K562 (cell line): ENCODE measurements around the gene TBX6. TPM values are rescaled to one million over a fixed set of nuclear protein-coding genes. Genes with fewer than 3 reads are reported as not detected.

ENCODE experiments used
- ARID1B ChIP-seq: fragments of 450-650 bp; IDR thresholded peaks from 2 replicates; pipeline ENCODE4 v1.6.1; 2016; ENCODE audit warnings: antibody characterized with exemption, mild to moderate bottlenecking, inconsistent platforms
- ATF4 ChIP-seq: fragments of 450-650 bp; formaldehyde crosslinking; IDR thresholded peaks from 2 replicates; pipeline ENCODE4 v1.4.0; 2022; ENCODE audit warnings: mild to moderate bottlenecking, moderate library complexity
- ATF7 ChIP-seq: fragments of 450-650 bp; IDR thresholded peaks from 2 replicates; pipeline ENCODE4 v1.7.1; 2014; ENCODE audit warnings: mild to moderate bottlenecking, moderate library complexity
- BCLAF1 ChIP-seq, 2 experiments: fragments of 450-650 bp in 1 of 2; IDR thresholded peaks; 2 replicates each; pipeline ENCODE4 v1.6.1; 2011 to 2017; ENCODE audit warnings: low read depth in 2 of 2, antibody characterized with exemption in 1 of 2, borderline replicate concordance in 1 of 2, low read length in 1 of 2, mild to moderate bottlenecking in 1 of 2, mixed read lengths in 1 of 2; ENCODE audit not compliant: control insufficient read depth in 1 of 2
- BDP1 ChIP-seq: IDR thresholded peaks from 3 replicates; pipeline ENCODE4 v1.6.1; 2011; ENCODE audit not compliant: insufficient read length, insufficient read depth
- CCNT2 ChIP-seq: IDR thresholded peaks from 2 replicates; pipeline ENCODE4 v1.6.1; 2011; ENCODE audit warnings: borderline replicate concordance, low read depth, mild to moderate bottlenecking, moderate library complexity, mixed read lengths, low read length; ENCODE audit not compliant: insufficient read length; ENCODE audit errors: extremely low read depth
- EHMT2 ChIP-seq: fragments of 450-650 bp; IDR thresholded peaks from 2 replicates; pipeline ENCODE4 v1.6.1; 2018; ENCODE audit warnings: antibody characterized with exemption
- KLF16 ChIP-seq: IDR thresholded peaks from 2 replicates; pipeline ENCODE4 v1.6.1; 2016; ENCODE audit warnings: antibody characterized with exemption
- MAZ ChIP-seq, 2 experiments: fragments of 450-650 bp in 1 of 2; sonication (generic) in 1 of 2; formaldehyde crosslinking; IDR thresholded peaks in 1 of 2; conservative IDR thresholded peaks in 1 of 2; 2 replicates each; pipeline versions ENCODE4 v1.4.0 to v1.5.0; 2020; ENCODE audit warnings: mild to moderate bottlenecking in 1 of 2, missing genetic modification reagents in 1 of 2
- RB1 ChIP-seq: fragments of 450-650 bp; IDR thresholded peaks from 2 replicates; pipeline ENCODE4 v1.6.1; 2017; ENCODE audit warnings: low read depth, mild to moderate bottlenecking
- SAFB ChIP-seq: fragments of 200-400 bp; formaldehyde crosslinking; IDR thresholded peaks from 2 replicates; pipeline ENCODE4 v1.6.1; 2017; ENCODE audit warnings: low read depth, low read length, borderline replicate concordance
- SNRNP70 ChIP-seq: fragments of 200-400 bp; formaldehyde crosslinking; optimal IDR thresholded peaks from 2 replicates; pipeline ENCODE3; 2017; ENCODE audit warnings: low read depth, low read length
- TAF1 ChIP-seq: IDR thresholded peaks from 2 replicates; pipeline ENCODE4 v1.6.1; 2011; ENCODE audit warnings: mild to moderate bottlenecking, low read length, moderate library complexity; ENCODE audit not compliant: insufficient read depth, control insufficient read depth, severe bottlenecking; ENCODE audit errors: extremely low read depth
- TBP ChIP-seq: optimal IDR thresholded peaks from 2 replicates; pipeline ENCODE3; 2011; ENCODE audit warnings: low read depth, low read length, improper control_type of control experiment
- U2AF2 ChIP-seq: fragments of 200-400 bp; formaldehyde crosslinking; optimal IDR thresholded peaks from 2 replicates; pipeline ENCODE3; 2017; ENCODE audit warnings: low read depth, mild to moderate bottlenecking, low read length
- ZNF212 ChIP-seq: fragments of 450-650 bp; formaldehyde crosslinking; IDR thresholded peaks from 2 replicates; pipeline ENCODE4 v1.4.0; 2020; ENCODE audit warnings: mild to moderate bottlenecking
- ZNF586 ChIP-seq: fragments of 450-650 bp; formaldehyde crosslinking; conservative IDR thresholded peaks from 2 replicates; pipeline ENCODE4 v1.4.0; 2020; ENCODE audit warnings: mild to moderate bottlenecking, moderate library complexity
- ZNF717 ChIP-seq: fragments of 250-450 bp; sonication (Bioruptor Pico); IDR thresholded peaks from 2 replicates; pipeline ENCODE4 v1.5.0; 2021
- ZNF766 ChIP-seq: fragments of 200-800 bp; sonication (Bioruptor generic); conservative IDR thresholded peaks from 2 replicates; pipeline ENCODE4 v1.6.1; 2016; ENCODE audit warnings: missing genetic modification characterization, missing compliant biosample characterization
- polyA plus RNA-seq, 8 experiments: library from polyadenylated mRNA; depleted of rRNA in 4 of 8; stranded (reverse) in 5 of 8; unstranded in 3 of 8; fragments of >200 nt; fragmentation: Nextera tagmentation in 2 of 8; fragmentation: Illumina TruSeq in 1 of 8; extraction: Ambion mirVana in 2 of 8; extraction: Trizol in 1 of 8; gene quantifications; 2 replicates each; pipeline versions ENCODE4 v1.2.1 to v1.2.3, GENCODE V29; 2011 to 2014; ENCODE audit warnings: inconsistent platforms in 1 of 8, missing spikeins in 1 of 8
- total RNA-seq, 7 experiments: library from RNA; depleted of rRNA in 6 of 7; stranded (reverse); fragments of >200 nt in 6 of 7; fragmentation: Illumina TruSeq in 2 of 7; extraction: Trizol in 2 of 7; gene quantifications; 2 replicates each; pipeline versions ENCODE4 v1.2.1 to v1.2.3, GENCODE V29; 2011 to 2021; ENCODE audit warnings: low replicate concordance in 1 of 7
- TF ChIP-seq, protein P1 (sequence below), 2 experiments: fragments of 450-650 bp; conservative IDR thresholded peaks; 2 replicates each; pipeline ENCODE4 v1.6.1; 2017; ENCODE audit warnings: mild to moderate bottlenecking in 2 of 2, moderate library complexity in 2 of 2
- TF ChIP-seq, protein P2 (sequence below): sonication (generic); formaldehyde crosslinking; IDR thresholded peaks from 2 replicates; pipeline ENCODE4 v1.8.0; 2022; ENCODE audit warnings: mild to moderate bottlenecking, missing genetic modification reagents

Gene TBX6
- total and polyA plus RNA-seq, 9 of the 15 experiments (the other 6 are each of a cell fraction or from before 2014, with no cell fraction given): 0.07 to 0.58 (median 0.11) TPM; not detected in 2

- TF ChIP-seq BCLAF1 (IDR thresholded peaks at IDR 0.05; ENCODE audit: borderline replicate concordance in 1 of 2, control insufficient read depth in 1 of 2, low read depth in 2 of 2, low read length in 1 of 2) (peak in 1 of 2 experiments; percentile 61; a peak in 1 of 4 replicates), RB1 (peak; percentile 89), ZNF766 (CRISPR knock-in tag) (peak; percentile 97), U2AF2 (no peak), TAF1 (peak; percentile 58), CCNT2 (peak; percentile 88), ARID1B (no peak), ZNF586 (CRISPR knock-in tag) (no peak), ZNF212 (no peak), BDP1 (no peak), ATF4 (peak; percentile 63; the same call in 1 of the 2 replicates), MAZ (CRISPR knock-in tag; conservative IDR thresholded peaks at IDR 0.05 in 1 of 2, IDR thresholded peaks at IDR 0.05 in 1 of 2) (peak; percentile 81 to 92), SNRNP70 (no peak), SAFB (peak; percentile 46; the same call in 1 of the 2 replicates), TBP (peak; percentile 75), KLF16 (peak; percentile 6; the same call in 1 of the 2 replicates), EHMT2 (no peak), ATF7 (peak; percentile 38; the same call in 1 of the 2 replicates), ZNF717 (CRISPR knock-in tag) (no peak)
- TF ChIP-seq, protein P1, sequence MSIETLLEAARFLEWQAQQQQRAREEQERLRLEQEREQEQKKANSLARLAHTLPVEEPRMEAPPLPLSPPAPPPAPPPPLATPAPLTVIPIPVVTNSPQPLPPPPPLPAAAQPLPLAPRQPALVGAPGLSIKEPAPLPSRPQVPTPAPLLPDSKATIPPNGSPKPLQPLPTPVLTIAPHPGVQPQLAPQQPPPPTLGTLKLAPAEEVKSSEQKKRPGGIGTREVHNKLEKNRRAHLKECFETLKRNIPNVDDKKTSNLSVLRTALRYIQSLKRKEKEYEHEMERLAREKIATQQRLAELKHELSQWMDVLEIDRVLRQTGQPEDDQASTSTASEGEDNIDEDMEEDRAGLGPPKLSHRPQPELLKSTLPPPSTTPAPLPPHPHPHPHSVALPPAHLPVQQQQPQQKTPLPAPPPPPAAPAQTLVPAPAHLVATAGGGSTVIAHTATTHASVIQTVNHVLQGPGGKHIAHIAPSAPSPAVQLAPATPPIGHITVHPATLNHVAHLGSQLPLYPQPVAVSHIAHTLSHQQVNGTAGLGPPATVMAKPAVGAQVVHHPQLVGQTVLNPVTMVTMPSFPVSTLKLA (conservative IDR thresholded peaks at IDR 0.05): peak; percentile 3 to 71; a peak in 3 of 4 replicates
- TF ChIP-seq, protein P2, sequence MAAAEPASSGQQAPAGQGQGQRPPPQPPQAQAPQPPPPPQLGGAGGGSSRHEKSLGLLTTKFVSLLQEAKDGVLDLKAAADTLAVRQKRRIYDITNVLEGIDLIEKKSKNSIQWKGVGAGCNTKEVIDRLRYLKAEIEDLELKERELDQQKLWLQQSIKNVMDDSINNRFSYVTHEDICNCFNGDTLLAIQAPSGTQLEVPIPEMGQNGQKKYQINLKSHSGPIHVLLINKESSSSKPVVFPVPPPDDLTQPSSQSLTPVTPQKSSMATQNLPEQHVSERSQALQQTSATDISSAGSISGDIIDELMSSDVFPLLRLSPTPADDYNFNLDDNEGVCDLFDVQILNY: no peak
These were observed at the start of gene TBX6 (continued) for GRCh38 chr16:30091474-30092372.
